GM21515 (cell line): ENCODE measurements around the gene GPSM1.

Source experiments
- ATAC-seq: cut with Tn5 transposase; IDR thresholded peaks from one replicate; pipeline ENCODE4 v1.9.1; 2021; ENCODE audit not compliant: unreplicated experiment

Gene GPSM1

DNA sequence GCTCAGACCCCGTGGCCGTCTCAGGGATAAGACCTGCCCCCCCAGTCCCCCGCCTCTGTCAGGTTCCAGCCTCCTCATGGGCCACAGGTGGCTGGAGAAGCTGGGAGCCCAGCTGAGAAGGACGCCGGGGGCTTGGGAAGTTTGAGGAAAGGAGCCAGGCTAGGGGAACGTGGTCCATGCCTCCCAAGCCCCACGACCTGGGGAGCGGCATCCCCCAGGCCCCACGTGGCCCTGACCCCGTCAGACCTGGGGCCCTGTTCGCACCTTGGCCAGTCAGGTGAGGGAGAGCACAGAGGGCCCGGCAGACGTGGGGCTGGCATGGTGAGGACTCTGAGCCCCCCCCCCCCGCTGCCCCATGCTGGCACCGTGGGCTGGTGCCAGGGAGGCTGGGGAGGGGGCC, 3.7 kb downstream of the GPSM1 start:
- no peak for ATAC-seq

- no peak for ATAC-seq
Observed at GRCh38 chr9:136331556-136332481, 4.5 kb downstream of the GPSM1 start.

DNA sequence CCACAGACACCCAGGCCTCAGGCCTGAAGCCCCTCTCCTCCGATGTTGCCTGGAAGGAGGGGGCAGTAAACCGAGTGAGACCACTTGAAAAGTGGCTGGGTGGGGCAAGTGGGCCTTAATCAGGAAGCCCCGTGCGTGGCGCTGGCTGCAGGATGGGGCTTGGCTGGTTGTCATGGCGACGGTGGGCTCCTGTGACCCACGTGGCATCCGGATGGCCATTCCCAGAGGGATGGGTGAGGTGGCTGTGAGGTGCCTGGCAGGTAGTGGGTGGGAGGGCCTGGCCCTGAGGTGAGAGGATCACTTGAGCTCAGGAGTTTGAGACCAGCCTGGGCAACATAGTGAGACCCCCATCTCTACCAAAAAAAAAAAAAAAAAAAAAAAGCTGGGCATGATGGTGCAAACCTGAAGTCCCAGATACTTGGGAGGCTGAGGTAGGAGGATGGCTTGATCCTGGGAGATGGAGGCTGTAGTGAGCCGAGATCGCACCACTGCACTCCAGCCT, 5.2 kb downstream of the GPSM1 start:
- no peak for ATAC-seq

DNA sequence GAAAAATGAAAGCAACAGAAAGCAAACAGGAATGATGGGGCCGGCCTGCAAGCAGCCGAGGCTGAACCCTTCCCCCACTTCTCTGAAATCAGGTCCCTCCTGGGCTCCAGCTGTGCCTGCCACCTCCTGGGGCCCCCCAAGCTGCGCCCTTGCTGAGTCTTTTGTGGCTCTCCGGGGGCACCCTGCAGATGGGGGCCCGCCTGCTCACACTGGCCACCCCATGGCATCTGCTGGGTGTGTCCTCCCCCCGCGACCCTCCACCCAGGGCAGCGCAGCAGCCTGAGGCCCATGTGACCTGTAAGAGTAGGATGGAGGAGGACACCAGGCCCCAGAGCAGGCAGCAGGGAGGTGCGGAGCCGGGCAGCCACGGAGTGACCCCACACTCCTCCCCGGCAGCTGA, 5.7 kb downstream of the GPSM1 start:
- no peak for ATAC-seq

DNA sequence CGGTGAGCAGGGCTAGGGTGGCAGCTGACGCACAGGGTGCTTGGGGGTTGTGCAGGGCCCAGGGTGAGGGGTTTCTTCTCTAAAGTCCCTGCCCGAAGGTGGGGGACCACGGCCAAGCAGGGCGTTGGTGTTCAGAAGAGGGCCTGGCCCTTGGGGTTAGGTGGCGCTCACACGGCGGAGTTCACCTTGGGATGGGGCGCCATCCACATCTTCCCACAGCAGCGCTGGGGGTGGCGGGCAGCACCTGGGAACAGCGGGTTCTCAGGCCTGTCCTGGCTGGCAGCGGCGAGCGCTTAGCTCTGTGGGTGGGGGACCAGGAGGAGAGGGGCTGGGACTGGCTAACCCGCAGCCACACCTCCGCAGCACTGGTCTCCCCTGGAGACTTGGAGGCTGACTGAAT, 6.1 kb downstream of the GPSM1 start:
- ATAC-seq: no peak

DNA sequence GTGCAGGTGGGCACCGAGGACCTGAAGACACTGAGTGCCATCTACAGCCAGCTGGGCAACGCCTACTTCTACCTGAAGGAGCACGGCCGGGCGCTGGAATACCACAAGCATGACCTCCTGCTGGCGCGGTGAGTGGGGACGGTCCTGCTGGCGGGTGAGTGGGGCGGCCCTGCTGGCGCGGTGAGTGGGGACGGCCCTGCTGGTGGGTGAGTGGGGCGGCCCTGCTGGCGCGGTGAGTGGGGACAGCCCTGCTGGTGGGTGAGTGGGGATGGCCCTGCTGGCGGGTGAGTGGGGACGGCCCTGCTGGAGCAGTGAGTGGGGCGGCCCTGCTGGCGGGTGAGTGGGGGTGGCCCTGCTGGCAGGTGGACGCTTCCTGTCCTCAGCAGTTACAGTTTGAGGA, 7.2 kb downstream of the GPSM1 start:
- no peak for ATAC-seq

GRCh38 chr9:136335296-136336155, 8.2 kb downstream of the GPSM1 start:
- ATAC-seq: no peak

- no peak for ATAC-seq
Observed at GRCh38 chr9:136336156-136336870, 9.0 kb downstream of the GPSM1 start.

DNA sequence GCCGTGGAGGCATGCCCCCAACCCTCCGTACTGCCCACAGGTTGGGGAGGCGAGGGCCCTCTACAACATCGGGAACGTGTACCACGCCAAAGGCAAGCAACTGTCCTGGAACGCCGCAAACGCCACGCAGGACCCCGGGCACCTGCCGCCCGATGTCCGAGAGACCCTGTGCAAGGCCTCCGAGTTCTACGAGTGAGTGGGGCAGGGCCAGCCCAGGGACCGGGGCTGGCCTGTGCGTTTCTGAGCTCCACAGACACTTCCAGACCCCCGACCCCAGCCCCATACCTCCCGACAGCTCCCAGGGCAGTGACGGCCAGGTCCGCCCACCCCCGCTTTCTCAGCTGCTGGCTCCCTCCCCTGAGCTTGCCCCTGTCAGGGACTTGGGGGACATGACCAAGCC, 9.5 kb downstream of the GPSM1 start:
- no peak for ATAC-seq

DNA sequence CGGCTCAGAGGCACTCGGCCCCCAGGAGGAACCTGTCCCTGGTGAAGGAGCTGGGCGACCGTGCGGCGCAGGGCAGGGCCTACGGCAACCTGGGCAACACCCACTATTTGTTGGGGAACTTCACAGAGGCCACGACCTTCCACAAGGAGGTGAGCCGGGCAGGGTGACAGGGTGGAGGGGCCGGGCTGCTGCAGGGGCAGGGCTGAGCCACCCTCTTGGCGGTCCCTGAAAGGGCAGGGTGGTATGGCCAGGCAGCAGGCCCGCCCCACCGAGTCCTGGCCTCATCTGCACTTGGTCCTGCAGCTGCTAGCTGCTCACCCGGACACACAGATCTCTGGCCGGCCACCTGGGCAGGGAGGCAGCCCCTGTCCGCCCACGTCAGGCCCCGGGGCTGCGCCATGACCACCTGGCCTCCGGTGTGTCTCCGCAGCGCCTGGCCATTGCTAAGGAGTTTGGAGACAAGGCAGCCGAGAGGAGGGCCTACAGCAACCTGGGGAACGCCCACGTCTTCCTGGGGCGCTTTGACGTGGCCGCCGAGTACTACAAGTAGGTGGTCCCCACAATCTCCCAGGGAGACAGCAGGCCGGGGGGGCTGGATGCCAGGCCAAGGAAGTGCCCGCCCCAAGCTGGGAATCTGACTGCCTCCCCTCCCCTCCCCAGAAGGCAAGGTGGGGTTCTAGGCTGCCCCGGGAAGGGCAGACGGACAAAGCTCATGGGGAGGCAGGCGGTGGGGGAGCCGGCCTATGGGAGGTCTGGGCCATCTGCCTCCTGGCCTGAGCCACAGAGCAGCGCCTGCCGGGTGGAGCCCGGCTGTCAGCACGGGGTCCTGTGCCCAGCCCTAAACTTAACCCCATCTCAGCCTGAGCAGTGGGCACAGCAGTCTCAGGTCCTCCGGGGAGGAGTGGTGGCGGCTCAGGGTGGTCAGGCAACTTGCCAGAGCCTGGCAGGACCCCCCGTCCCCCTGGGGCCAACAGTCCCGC, 10.4 kb downstream of the GPSM1 start:
- ATAC-seq: no peak

DNA sequence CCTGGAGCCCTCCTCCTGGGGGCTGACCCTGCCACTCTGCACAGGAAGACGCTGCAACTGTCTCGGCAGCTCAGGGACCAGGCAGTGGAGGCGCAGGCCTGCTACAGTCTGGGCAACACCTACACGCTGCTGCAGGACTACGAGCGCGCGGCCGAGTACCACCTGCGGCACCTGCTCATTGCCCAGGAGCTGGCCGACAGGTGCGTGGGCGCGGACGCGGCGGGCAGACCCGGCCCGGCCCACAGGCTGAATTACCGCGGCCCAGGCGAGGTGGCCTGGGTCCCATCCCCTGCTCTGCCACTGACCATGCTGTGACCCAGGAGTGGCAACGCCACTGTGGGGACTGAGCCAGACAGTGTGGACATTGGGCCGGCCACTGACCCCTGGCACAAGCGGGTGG, 11.2 kb downstream of the GPSM1 start:
- ATAC-seq: no peak

GRCh38 chr9:136339173-136339957, 12.0 kb downstream of the GPSM1 start:
- ATAC-seq: no peak

DNA sequence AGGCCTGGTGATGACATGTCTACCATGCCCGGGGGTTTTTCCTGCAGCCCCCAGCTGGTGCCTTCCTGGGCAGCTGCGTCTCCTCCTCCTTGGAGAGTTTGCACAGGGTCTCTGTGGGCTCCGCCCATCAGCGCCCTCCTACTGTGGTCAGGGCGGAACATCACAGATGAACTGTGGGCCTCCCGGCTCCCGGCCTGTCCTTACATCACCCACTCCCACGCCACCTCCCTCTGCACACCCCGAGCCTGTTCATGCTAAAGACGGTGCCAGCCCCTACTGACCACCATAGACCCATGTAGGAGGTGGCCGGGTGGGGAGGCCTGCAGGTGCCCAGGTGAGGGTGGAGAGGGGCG, 12.6 kb downstream of the GPSM1 start:
- no peak for ATAC-seq

- no peak for ATAC-seq
Observed at GRCh38 chr9:136340356-136341041, 13.2 kb downstream of the GPSM1 start.

- ATAC-seq: no peak
Observed at GRCh38 chr9:136341042-136341655, 13.8 kb downstream of the GPSM1 start.

GRCh38 chr9:136341769-136342168, 14.4 kb downstream of the GPSM1 start:
- ATAC-seq: no peak

DNA sequence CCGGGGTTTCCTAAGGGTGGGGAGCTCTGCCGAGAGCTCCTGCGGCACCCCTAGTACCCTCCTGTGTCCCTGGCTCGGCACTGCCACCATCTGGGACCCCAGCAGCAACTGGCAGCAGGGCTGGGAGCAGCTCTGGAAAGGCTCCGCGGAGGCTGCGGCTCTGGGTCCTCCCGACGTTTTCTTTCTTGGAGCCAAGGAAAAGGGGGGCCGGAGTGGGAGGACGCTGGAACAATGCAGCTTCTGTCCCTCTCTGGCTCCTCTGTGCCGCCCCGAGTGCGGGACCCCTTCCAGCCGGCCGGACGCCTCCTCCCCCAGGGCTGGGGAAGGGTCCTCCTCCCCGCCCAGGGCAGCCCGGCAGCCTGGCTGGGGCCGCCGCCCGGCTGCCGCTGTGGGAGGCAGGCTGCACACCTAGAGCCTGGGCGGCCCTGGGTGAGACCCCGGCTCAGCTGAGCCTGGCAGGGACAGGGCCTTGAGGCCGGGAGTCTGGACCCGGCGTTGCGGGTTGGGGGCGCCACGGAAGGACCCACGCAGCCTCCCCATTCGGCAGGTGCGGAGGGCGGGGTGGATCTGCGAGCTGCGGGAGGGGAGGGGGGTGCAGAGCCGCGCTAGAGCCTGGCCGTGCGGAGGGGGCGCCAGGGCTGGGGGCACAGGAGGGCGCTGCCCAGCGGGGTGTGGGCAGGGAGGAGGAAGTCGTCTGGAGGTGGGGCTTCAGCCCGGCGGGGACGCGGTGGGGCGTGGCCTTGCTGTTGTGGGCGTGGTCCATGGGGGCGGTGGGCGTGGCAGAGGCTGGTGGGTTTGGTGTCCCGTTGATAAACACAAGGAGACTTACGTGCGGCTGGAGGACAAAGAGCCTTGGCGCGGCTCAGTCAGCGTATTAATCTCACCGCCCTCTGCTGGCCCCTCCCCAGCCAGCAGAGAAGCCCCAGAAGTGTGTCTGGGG, 15.1 kb downstream of the GPSM1 start:
- ATAC-seq: no peak
